AG10803 (cell line): ENCODE results near the gene CLN5.
A peak's percentile ranks its signal among the peaks of the same experiment; 100 is the strongest.

Experiments used
- DNase-seq: peaks from one replicate; pipeline ENCODE4 v3.0.0; 2010; ENCODE audit warnings: low read depth
- H3K4me3 ChIP-seq: 2 replicates; pipeline ENCODE4 v1.5.1; 2011; ENCODE audit warnings: mild to moderate bottlenecking, low read length, control low read depth
- TF ChIP-seq, protein P1 (sequence below): conservative IDR thresholded peaks from 2 replicates; pipeline ENCODE4 v1.5.1; 2011; ENCODE audit warnings: mild to moderate bottlenecking, low read length, control low read depth, inconsistent platforms

Gene CLN5

DNA sequence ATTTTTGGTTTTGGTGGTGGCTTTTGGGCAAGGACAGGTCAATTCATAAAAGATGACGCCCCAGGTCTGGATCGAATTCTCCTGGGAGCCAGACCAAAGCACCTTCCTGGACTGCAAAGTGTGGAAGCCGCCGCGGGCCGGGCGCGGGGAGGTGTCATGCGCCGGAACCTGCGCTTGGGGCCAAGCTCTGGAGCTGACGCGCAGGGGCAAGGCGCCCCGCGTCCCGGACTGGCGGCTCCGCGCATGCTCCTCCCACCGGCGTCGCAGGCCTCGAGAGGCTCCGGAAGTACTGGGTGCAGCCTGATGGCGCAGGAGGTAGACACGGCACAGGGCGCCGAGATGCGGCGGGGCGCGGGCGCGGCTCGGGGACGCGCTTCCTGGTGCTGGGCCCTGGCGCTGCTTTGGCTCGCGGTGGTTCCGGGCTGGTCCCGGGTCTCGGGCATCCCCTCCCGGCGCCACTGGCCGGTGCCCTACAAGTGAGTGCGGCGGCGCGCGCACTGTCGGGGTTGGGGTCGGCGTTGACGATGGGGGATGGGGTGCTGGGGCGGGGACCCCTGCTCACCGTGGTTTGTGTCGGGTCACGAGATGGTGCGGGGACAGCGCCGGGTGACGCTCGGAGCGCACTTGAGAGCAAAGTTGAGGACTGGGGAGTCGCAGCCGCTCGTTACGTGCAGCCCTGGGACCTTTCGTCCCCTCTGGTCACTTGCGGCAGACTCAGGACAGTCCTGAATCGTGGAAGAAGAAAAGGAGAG lies at the start of gene CLN5:
TSS of gene CLN5 (plus strand) at position 286 of the 752 bp plus-strand sequence. CDS start at position 304, 18 bp downstream.
- peak; percentile 92 for DNase-seq
- peak within 1 kb of the TSS; percentile 90 for H3K4me3 ChIP-seq
- TF ChIP-seq, protein P1, sequence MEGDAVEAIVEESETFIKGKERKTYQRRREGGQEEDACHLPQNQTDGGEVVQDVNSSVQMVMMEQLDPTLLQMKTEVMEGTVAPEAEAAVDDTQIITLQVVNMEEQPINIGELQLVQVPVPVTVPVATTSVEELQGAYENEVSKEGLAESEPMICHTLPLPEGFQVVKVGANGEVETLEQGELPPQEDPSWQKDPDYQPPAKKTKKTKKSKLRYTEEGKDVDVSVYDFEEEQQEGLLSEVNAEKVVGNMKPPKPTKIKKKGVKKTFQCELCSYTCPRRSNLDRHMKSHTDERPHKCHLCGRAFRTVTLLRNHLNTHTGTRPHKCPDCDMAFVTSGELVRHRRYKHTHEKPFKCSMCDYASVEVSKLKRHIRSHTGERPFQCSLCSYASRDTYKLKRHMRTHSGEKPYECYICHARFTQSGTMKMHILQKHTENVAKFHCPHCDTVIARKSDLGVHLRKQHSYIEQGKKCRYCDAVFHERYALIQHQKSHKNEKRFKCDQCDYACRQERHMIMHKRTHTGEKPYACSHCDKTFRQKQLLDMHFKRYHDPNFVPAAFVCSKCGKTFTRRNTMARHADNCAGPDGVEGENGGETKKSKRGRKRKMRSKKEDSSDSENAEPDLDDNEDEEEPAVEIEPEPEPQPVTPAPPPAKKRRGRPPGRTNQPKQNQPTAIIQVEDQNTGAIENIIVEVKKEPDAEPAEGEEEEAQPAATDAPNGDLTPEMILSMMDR = no peak

GRCh38 chr13:76942363-76942762 lies 49.5 kb upstream of the CLN5 start:
- H3K4me3 ChIP-seq = no peak overlapping the region
- DNase-seq = no peak
- TF ChIP-seq, protein P1 = no peak

GRCh38 chr13:76943646-76944045 lies 48.2 kb upstream of the CLN5 start:
- no peak overlapping the region for H3K4me3 ChIP-seq
- no peak for DNase-seq
- TF ChIP-seq, protein P1 = no peak

- H3K4me3 ChIP-seq = no peak overlapping the region
- TF ChIP-seq, protein P1 = no peak
Observed at GRCh38 chr13:76944456-76944855, 47.4 kb upstream of the CLN5 start.

DNA sequence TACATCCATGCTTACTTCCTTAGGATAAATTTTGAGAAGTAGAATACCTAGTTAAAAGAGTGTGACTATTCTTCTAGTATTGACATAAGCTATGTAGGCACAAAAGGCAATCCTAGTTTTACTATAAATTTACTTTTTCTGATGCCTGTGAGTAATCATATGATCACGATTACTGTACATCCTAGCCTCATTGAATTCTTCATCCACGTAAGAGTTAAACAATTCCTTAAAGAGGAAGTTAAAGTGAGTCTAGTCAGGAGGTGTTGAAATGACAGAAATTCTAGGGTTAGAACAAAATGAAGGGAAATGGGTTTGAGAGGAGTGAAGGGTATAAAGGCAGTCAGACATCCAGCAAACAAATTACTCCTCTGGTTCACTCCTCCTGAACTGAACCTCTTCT lies 43.7 kb upstream of the CLN5 start, which contains the start of gene ACOD1:
TSS of gene ACOD1 (plus strand) at position 363 of the 400 bp plus-strand sequence. CDS start 48 bp downstream, outside the sequence.
- DNase-seq = no peak
- TF ChIP-seq, protein P1 = no peak
- H3K4me3 ChIP-seq = no peak within 1 kb of the TSS

More at GRCh38 chr13:76944456-76944855, 47.4 kb upstream of the CLN5 start:
- peak; percentile 58 for DNase-seq

DNA sequence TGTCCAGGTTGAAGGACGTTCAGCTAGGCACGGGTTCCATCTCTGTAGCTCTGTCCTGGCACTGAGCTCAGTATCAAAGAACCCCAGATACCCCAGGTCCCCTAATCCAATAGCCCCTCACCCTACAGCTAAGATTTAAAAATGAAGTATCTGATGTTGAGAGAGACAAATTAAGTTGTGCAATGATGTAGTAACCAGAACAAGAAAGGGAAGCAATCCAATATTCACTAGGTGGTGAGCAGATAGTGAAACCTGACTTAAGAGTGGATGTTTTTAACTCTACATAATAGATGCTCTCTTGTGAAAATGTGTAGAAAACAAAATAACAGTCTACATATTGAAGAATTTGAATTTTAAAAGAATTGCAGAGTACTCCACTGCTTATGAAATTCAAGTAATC lies 41.8 kb upstream of the CLN5 start:
- H3K4me3 ChIP-seq = no peak overlapping the region
- DNase-seq = no peak
- TF ChIP-seq, protein P1 = no peak

GRCh38 chr13:76953968-76954367 lies 37.9 kb upstream of the CLN5 start:
- no peak for DNase-seq
- H3K4me3 ChIP-seq = no peak overlapping the region
- TF ChIP-seq, protein P1 = no peak
